Body of pancreas (tissue), 4 donors: ENCODE data around the gene PTGR2. TPM values are rescaled to one million over a fixed set of nuclear protein-coding genes. Genes with fewer than 3 reads are reported as not detected.

Experiments
- ATAC-seq: fragments of 150-250 bp; one replicate; pipeline ENCODE4 v1.9.1; 2016
- DNase-seq, 4 donors: peaks; one replicate each; pipeline ENCODE4 v3.0.0-alpha.2; 2019
- H3K27ac ChIP-seq, 4 donors: fragments of 200-600 bp; sonication (generic); 1 replicate in 3 of 4; 2 replicates in 1 of 4; pipeline versions ENCODE4 v1.5.1 to v1.6.1; 2016 to 2019; ENCODE audit warnings: mild to moderate bottlenecking in 1 of 4, mixed read lengths in 1 of 4, moderate library complexity in 1 of 4
- H3K27me3 ChIP-seq, 2 donors: fragments of 200-600 bp; sonication (generic); one replicate each; pipeline ENCODE4 v1.6.0; 2016; ENCODE audit warnings: mild to moderate bottlenecking in 1 of 2
- H3K36me3 ChIP-seq, 2 donors: fragments of 200-600 bp; sonication (generic); replicated peaks in 1 of 2; 2 replicates each; pipeline ENCODE4 v1.5.1; 2016; ENCODE audit warnings: low read depth in 2 of 2; ENCODE audit not compliant: insufficient read depth in 1 of 2
- H3K4me1 ChIP-seq: fragments of 200-600 bp; sonication (generic); one replicate; pipeline ENCODE4 v1.6.0; 2016
- H3K4me3 ChIP-seq, 2 donors: fragments of 200-600 bp; sonication (generic); 1 replicate in 1 of 2; 2 replicates in 1 of 2; pipeline ENCODE4 v1.5.1; 2016 to 2019
- H3K9me3 ChIP-seq, 3 donors: fragments of 200-600 bp; sonication (generic); 1 replicate in 2 of 3; 2 replicates in 1 of 3; pipeline ENCODE4 v1.5.1; 2016
- POLR2A ChIP-seq, 3 donors: fragments of 450-650 bp; IDR thresholded peaks; one replicate each; pipeline ENCODE4 v1.6.1; 2016; ENCODE audit warnings: antibody characterized with exemption in 3 of 3, mild to moderate bottlenecking in 2 of 3
- WGBS, 2 donors: methylation state at CpG; one replicate each; pipeline ENCODE4 v1.1.5; 2017; 5-methylcytosine and 5-hydroxymethylcytosine counted together
- intact Hi-C: fragments of 100-400 bp; cut with DNase I; formaldehyde crosslinking; loops from one replicate; pipeline ENCODE4 v1.15.1; 2023
- total RNA-seq, 2 donors: library from RNA; depleted of rRNA; stranded (reverse); fragments of >200 nt; gene quantifications; one replicate each; pipeline ENCODE4 v1.1.0, GENCODE V29; 2016
- TF ChIP-seq, protein P1 (sequence below), 7 experiments: fragments of 450-650 bp in 4 of 7; fragments of 200-600 bp in 3 of 7; sonication (generic) in 3 of 7; IDR thresholded peaks; one replicate each; pipeline ENCODE4 v1.5.1; 2016 to 2019; ENCODE audit warnings: antibody characterized with exemption in 7 of 7

Gene PTGR2
- total RNA-seq, 2 donors from 2014 or later: 0.99 to 8.6 TPM

DNA sequence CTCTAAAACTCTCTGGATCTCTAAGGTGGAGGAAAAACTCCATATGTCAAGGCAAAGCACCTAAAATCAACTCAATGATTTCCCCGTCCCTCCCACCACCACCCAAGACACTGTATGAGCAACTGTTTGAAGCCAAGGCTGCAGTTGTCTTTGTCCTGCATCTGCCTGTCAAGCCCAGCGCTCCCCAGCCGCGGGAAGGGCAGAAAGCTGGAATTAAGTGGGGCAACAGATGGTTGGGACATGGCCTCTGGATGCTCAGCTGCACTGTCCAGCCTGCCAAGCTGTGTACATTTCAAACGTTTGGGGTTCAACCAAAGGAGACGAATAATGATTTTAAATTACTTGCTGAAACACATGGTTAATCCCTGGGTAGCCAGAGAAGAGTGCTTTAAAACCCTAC, 42.2 kb upstream of the PTGR2 start:
- Histone ChIP-seq H3K27me3 (no peaks in the 10 kb centered on the region), H3K4me3 (no peak overlapping the region), H3K27ac (no peak overlapping the region), H3K4me1 (no peaks in the 10 kb centered on the region), H3K36me3 (no peaks in the 10 kb centered on the region), H3K9me3 (no peaks in the 10 kb centered on the region)
- TF ChIP-seq, protein P1, sequence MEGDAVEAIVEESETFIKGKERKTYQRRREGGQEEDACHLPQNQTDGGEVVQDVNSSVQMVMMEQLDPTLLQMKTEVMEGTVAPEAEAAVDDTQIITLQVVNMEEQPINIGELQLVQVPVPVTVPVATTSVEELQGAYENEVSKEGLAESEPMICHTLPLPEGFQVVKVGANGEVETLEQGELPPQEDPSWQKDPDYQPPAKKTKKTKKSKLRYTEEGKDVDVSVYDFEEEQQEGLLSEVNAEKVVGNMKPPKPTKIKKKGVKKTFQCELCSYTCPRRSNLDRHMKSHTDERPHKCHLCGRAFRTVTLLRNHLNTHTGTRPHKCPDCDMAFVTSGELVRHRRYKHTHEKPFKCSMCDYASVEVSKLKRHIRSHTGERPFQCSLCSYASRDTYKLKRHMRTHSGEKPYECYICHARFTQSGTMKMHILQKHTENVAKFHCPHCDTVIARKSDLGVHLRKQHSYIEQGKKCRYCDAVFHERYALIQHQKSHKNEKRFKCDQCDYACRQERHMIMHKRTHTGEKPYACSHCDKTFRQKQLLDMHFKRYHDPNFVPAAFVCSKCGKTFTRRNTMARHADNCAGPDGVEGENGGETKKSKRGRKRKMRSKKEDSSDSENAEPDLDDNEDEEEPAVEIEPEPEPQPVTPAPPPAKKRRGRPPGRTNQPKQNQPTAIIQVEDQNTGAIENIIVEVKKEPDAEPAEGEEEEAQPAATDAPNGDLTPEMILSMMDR (IDR thresholded peaks at IDR 0.05): no peak
- no peak for TF ChIP-seq POLR2A (IDR thresholded peaks at IDR 0.05)
- no peak for DNase-seq
- no peak for ATAC-seq
- 57 to 67% methylated on average over 6 of the region's 6 CpGs for WGBS, 2 donors
- intact Hi-C loops: no loop called here

GRCh38 chr14:73810478-73811163, 41.0 kb upstream of the PTGR2 start:
- Histone ChIP-seq H3K27ac (no peak overlapping the region), H3K36me3 (no peaks in the 10 kb centered on the region), H3K9me3 (no peaks in the 10 kb centered on the region), H3K4me1 (no peaks in the 10 kb centered on the region), H3K4me3 (no peak overlapping the region), H3K27me3 (no peaks in the 10 kb centered on the region)
- TF ChIP-seq, protein P1 (IDR thresholded peaks at IDR 0.05): no peak
- no peak for TF ChIP-seq POLR2A (IDR thresholded peaks at IDR 0.05)
- no peak for ATAC-seq
- 80 to 83% methylated on average over 13 of the region's 13 CpGs for WGBS, 2 donors
- intact Hi-C loops: no loop called here
- DNase-seq: no peak

GRCh38 chr14:73811164-73811503, 40.5 kb upstream of the PTGR2 start:
- Histone ChIP-seq H3K27ac (no peak overlapping the region), H3K4me1 (no peaks in the 10 kb centered on the region), H3K36me3 (no peaks in the 10 kb centered on the region), H3K4me3 (no peak overlapping the region), H3K9me3 (no peaks in the 10 kb centered on the region), H3K27me3 (no peaks in the 10 kb centered on the region)
- intact Hi-C loops: no loop called here
- DNase-seq (no peak), ATAC-seq (no peak)
- TF ChIP-seq, protein P1 (IDR thresholded peaks at IDR 0.05): no peak
- no peak for TF ChIP-seq POLR2A (IDR thresholded peaks at IDR 0.05)
- 69 to 75% methylated on average over 2 of the region's 2 CpGs for WGBS, 2 donors

GRCh38 chr14:73814153-73814552, 37.5 kb upstream of the PTGR2 start:
- Histone ChIP-seq H3K36me3 (no peaks in the 10 kb centered on the region), H3K4me1 (no peaks in the 10 kb centered on the region), H3K4me3 (no peak overlapping the region), H3K27me3 (no peaks in the 10 kb centered on the region), H3K9me3 (no peaks in the 10 kb centered on the region), H3K27ac (no peak overlapping the region)
- ATAC-seq (no peak), DNase-seq (no peak)
- intact Hi-C loops: no loop called here
- TF ChIP-seq, protein P1 (IDR thresholded peaks at IDR 0.05): no peak
- no peak for TF ChIP-seq POLR2A (IDR thresholded peaks at IDR 0.05)
- WGBS, 2 donors: 83 to 90% methylated on average over 4 of the region's 4 CpGs

DNA sequence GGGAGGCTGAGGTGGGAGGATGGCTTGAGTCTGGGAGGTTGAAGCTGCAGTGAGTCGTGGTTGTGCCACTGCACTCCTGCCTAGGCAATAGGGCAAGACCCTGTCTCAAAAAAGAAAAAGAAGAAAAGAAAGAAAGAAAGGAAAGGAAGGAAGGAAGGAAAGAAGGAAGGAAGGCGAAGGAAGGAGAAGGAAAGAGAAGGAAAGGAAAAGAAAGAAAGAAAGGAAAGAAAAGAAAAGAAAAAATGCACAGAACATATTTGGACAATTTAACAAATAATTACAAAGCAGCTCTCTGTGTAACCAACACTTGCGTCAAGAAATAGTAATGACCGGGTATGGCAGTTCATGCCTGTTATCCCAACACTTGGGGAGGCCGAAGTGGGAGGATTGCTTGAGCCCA, 35.8 kb upstream of the PTGR2 start:
- Histone ChIP-seq H3K4me1 (no peaks in the 10 kb centered on the region), H3K9me3 (no peaks in the 10 kb centered on the region), H3K4me3 (no peak overlapping the region), H3K27ac (no peak overlapping the region), H3K36me3 (no peaks in the 10 kb centered on the region), H3K27me3 (no peaks in the 10 kb centered on the region)
- 89 to 92% methylated on average over 4 of the region's 5 CpGs for WGBS, 2 donors
- TF ChIP-seq POLR2A (IDR thresholded peaks at IDR 0.05): no peak
- TF ChIP-seq, protein P1 (IDR thresholded peaks at IDR 0.05): no peak
- no peak for DNase-seq
- no peak for ATAC-seq
- intact Hi-C loops: no loop called here
